ENCODE measurements around the gene MTCH2. TPM values are rescaled to one million over a fixed set of nuclear protein-coding genes. Genes with fewer than 3 reads are reported as not detected.
"Not testable (repeated sequence)": the region's sequence is repeated elsewhere in the genome, so short reads cannot be mapped to it uniquely, and the experiment has no call there.

The MTCH2 gene
- polyA plus RNA-seq, 2 donors: 30.5 to 85.7 TPM

GRCh38 chr11:47668665-47669064, 26.3 kb upstream of the MTCH2 start:
- no peaks in the 10 kb centered on the region for H3K27me3 ChIP-seq (ENCODE audit: control insufficient read depth in 1 of 2, insufficient read depth in 2 of 2, low read length in 2 of 2)
- H3K4me3 ChIP-seq (ENCODE audit: low read depth in 1 of 2, low read length in 2 of 2): no peak overlapping the region
- no peaks in the 10 kb centered on the region for H3K9me3 ChIP-seq (ENCODE audit: control insufficient read depth in 2 of 2, insufficient read depth in 1 of 2, low read depth in 1 of 2, low read length in 1 of 2)
- no peaks in the 10 kb centered on the region for H3K4me1 ChIP-seq (ENCODE audit: control insufficient read depth in 2 of 2, insufficient read depth in 2 of 2, low read length in 1 of 2)
- H3K36me3 ChIP-seq (ENCODE audit: control insufficient read depth in 2 of 2, insufficient read depth in 2 of 2, low read length in 1 of 2): no peaks in the 10 kb centered on the region
- H3K27ac ChIP-seq (ENCODE audit: low read depth in 2 of 2, low read length in 1 of 2): no peak overlapping the region

GRCh38 chr11:47667555-47667954, 25.2 kb upstream of the MTCH2 start:
- Histone ChIP-seq H3K9me3 (ENCODE audit: control insufficient read depth in 2 of 2, insufficient read depth in 1 of 2, low read depth in 1 of 2, low read length in 1 of 2) (no peaks in the 10 kb centered on the region), H3K4me1 (ENCODE audit: control insufficient read depth in 2 of 2, insufficient read depth in 2 of 2, low read length in 1 of 2) (no peaks in the 10 kb centered on the region), H3K4me3 (ENCODE audit: low read depth in 1 of 2, low read length in 2 of 2) (no peak overlapping the region), H3K27me3 (ENCODE audit: control insufficient read depth in 1 of 2, insufficient read depth in 2 of 2, low read length in 2 of 2) (no peaks in the 10 kb centered on the region), H3K36me3 (ENCODE audit: control insufficient read depth in 2 of 2, insufficient read depth in 2 of 2, low read length in 1 of 2) (no peaks in the 10 kb centered on the region), H3K27ac (ENCODE audit: low read depth in 2 of 2, low read length in 1 of 2) (no peak overlapping the region)
- WGBS, 2 donors: 73 to 85% methylated on average over 2 of the region's 2 CpGs

- H3K36me3 ChIP-seq (ENCODE audit: control insufficient read depth in 2 of 2, insufficient read depth in 2 of 2, low read length in 1 of 2): no peaks in the 10 kb centered on the region
- no peak overlapping the region for H3K27ac ChIP-seq (ENCODE audit: low read depth in 2 of 2, low read length in 1 of 2)
- H3K27me3 ChIP-seq (ENCODE audit: control insufficient read depth in 1 of 2, insufficient read depth in 2 of 2, low read length in 2 of 2): no peaks in the 10 kb centered on the region
- H3K4me1 ChIP-seq (ENCODE audit: control insufficient read depth in 2 of 2, insufficient read depth in 2 of 2, low read length in 1 of 2): no peaks in the 10 kb centered on the region
- WGBS, 2 donors: 75 to 76% methylated on average over 4 of the region's 4 CpGs
- H3K9me3 ChIP-seq (ENCODE audit: control insufficient read depth in 2 of 2, insufficient read depth in 1 of 2, low read depth in 1 of 2, low read length in 1 of 2): no peaks in the 10 kb centered on the region
- H3K4me3 ChIP-seq (ENCODE audit: low read depth in 1 of 2, low read length in 2 of 2): no peak overlapping the region
Measured at GRCh38 chr11:47667135-47667534, 24.8 kb upstream of the MTCH2 start.

- not testable (repeated sequence) for H3K9me3 ChIP-seq (ENCODE audit: control insufficient read depth in 2 of 2, insufficient read depth in 1 of 2, low read depth in 1 of 2, low read length in 1 of 2); H3K27ac ChIP-seq (ENCODE audit: low read depth in 2 of 2, low read length in 1 of 2); H3K4me3 ChIP-seq (ENCODE audit: low read depth in 1 of 2, low read length in 2 of 2); H3K27me3 ChIP-seq (ENCODE audit: control insufficient read depth in 1 of 2, insufficient read depth in 2 of 2, low read length in 2 of 2); H3K4me1 ChIP-seq (ENCODE audit: control insufficient read depth in 2 of 2, insufficient read depth in 2 of 2, low read length in 1 of 2); H3K36me3 ChIP-seq (ENCODE audit: control insufficient read depth in 2 of 2, insufficient read depth in 2 of 2, low read length in 1 of 2)
- 90 to 91% methylated on average over 4 of the region's 4 CpGs for WGBS, 2 donors
Measured at GRCh38 chr11:47664936-47665335, 22.6 kb upstream of the MTCH2 start.

GRCh38 chr11:47661245-47661644, 18.9 kb upstream of the MTCH2 start:
- Histone ChIP-seq H3K27me3 (ENCODE audit: control insufficient read depth in 1 of 2, insufficient read depth in 2 of 2, low read length in 2 of 2) (no peaks in the 10 kb centered on the region), H3K9me3 (ENCODE audit: control insufficient read depth in 2 of 2, insufficient read depth in 1 of 2, low read depth in 1 of 2, low read length in 1 of 2) (no peaks in the 10 kb centered on the region), H3K27ac (ENCODE audit: low read depth in 2 of 2, low read length in 1 of 2) (no peak overlapping the region), H3K4me1 (ENCODE audit: control insufficient read depth in 2 of 2, insufficient read depth in 2 of 2, low read length in 1 of 2) (no peaks in the 10 kb centered on the region), H3K4me3 (ENCODE audit: low read depth in 1 of 2, low read length in 2 of 2) (no peak overlapping the region), H3K36me3 (ENCODE audit: control insufficient read depth in 2 of 2, insufficient read depth in 2 of 2, low read length in 1 of 2) (no peaks in the 10 kb centered on the region)
- WGBS, 2 donors: 95 to 99% methylated on average over 2 of the region's 2 CpGs

- H3K36me3 ChIP-seq (ENCODE audit: control insufficient read depth in 2 of 2, insufficient read depth in 2 of 2, low read length in 1 of 2): no peaks in the 10 kb centered on the region
- H3K27me3 ChIP-seq (ENCODE audit: control insufficient read depth in 1 of 2, insufficient read depth in 2 of 2, low read length in 2 of 2): no peaks in the 10 kb centered on the region
- H3K4me1 ChIP-seq (ENCODE audit: control insufficient read depth in 2 of 2, insufficient read depth in 2 of 2, low read length in 1 of 2): no peaks in the 10 kb centered on the region
- WGBS, 2 donors: 76% methylated on average over 4 of the region's 4 CpGs
- no peak overlapping the region for H3K4me3 ChIP-seq (ENCODE audit: low read depth in 1 of 2, low read length in 2 of 2)
- H3K9me3 ChIP-seq (ENCODE audit: control insufficient read depth in 2 of 2, insufficient read depth in 1 of 2, low read depth in 1 of 2, low read length in 1 of 2): no peaks in the 10 kb centered on the region
- H3K27ac ChIP-seq (ENCODE audit: low read depth in 2 of 2, low read length in 1 of 2): no peak overlapping the region
Measured at GRCh38 chr11:47659276-47659675, 16.9 kb upstream of the MTCH2 start.

GRCh38 chr11:47656260-47656885, 14.0 kb upstream of the MTCH2 start:
- Histone ChIP-seq H3K36me3 (ENCODE audit: control insufficient read depth in 2 of 2, insufficient read depth in 2 of 2, low read length in 1 of 2) (no peaks in the 10 kb centered on the region), H3K27ac (ENCODE audit: low read depth in 2 of 2, low read length in 1 of 2) (no peak overlapping the region), H3K4me3 (ENCODE audit: low read depth in 1 of 2, low read length in 2 of 2) (no peak overlapping the region), H3K27me3 (ENCODE audit: control insufficient read depth in 1 of 2, insufficient read depth in 2 of 2, low read length in 2 of 2) (no peaks in the 10 kb centered on the region), H3K9me3 (ENCODE audit: control insufficient read depth in 2 of 2, insufficient read depth in 1 of 2, low read depth in 1 of 2, low read length in 1 of 2) (no peaks in the 10 kb centered on the region), H3K4me1 (ENCODE audit: control insufficient read depth in 2 of 2, insufficient read depth in 2 of 2, low read length in 1 of 2) (no peaks in the 10 kb centered on the region)
- WGBS, 2 donors: 71 to 80% methylated on average over 6 of the region's 6 CpGs

- Histone ChIP-seq H3K4me3 (ENCODE audit: low read depth in 1 of 2, low read length in 2 of 2) (no peak overlapping the region), H3K9me3 (ENCODE audit: control insufficient read depth in 2 of 2, insufficient read depth in 1 of 2, low read depth in 1 of 2, low read length in 1 of 2) (no peaks in the 10 kb centered on the region)
- WGBS, 2 donors: 91 to 95% methylated on average over 5 of the region's 5 CpGs
Measured at GRCh38 chr11:47651818-47652469, 9.6 kb upstream of the MTCH2 start.

GRCh38 chr11:47649276-47649675, 6.9 kb upstream of the MTCH2 start:
- Histone ChIP-seq H3K27ac (ENCODE audit: low read depth in 2 of 2, low read length in 1 of 2) (no peak overlapping the region), H3K9me3 (ENCODE audit: control insufficient read depth in 2 of 2, insufficient read depth in 1 of 2, low read depth in 1 of 2, low read length in 1 of 2) (no peaks in the 10 kb centered on the region), H3K36me3 (ENCODE audit: control insufficient read depth in 2 of 2, insufficient read depth in 2 of 2, low read length in 1 of 2) (no peaks in the 10 kb centered on the region), H3K4me3 (ENCODE audit: low read depth in 1 of 2, low read length in 2 of 2) (no peak overlapping the region), H3K27me3 (ENCODE audit: control insufficient read depth in 1 of 2, insufficient read depth in 2 of 2, low read length in 2 of 2) (no peaks in the 10 kb centered on the region), H3K4me1 (ENCODE audit: control insufficient read depth in 2 of 2, insufficient read depth in 2 of 2, low read length in 1 of 2) (no peaks in the 10 kb centered on the region)
- 69% methylated on average over 3 of the region's 3 CpGs for WGBS, 2 donors

More at GRCh38 chr11:47651818-47652469, 9.6 kb upstream of the MTCH2 start:
- Histone ChIP-seq H3K27ac (ENCODE audit: low read depth in 2 of 2, low read length in 1 of 2) (no peak overlapping the region), H3K4me1 (ENCODE audit: control insufficient read depth in 2 of 2, insufficient read depth in 2 of 2, low read length in 1 of 2) (no peaks in the 10 kb centered on the region), H3K36me3 (ENCODE audit: control insufficient read depth in 2 of 2, insufficient read depth in 2 of 2, low read length in 1 of 2) (no peaks in the 10 kb centered on the region), H3K27me3 (ENCODE audit: control insufficient read depth in 1 of 2, insufficient read depth in 2 of 2, low read length in 2 of 2) (no peaks in the 10 kb centered on the region)

- Histone ChIP-seq H3K36me3 (ENCODE audit: control insufficient read depth in 2 of 2, insufficient read depth in 2 of 2, low read length in 1 of 2) (no peaks in the 10 kb centered on the region), H3K4me3 (ENCODE audit: low read depth in 1 of 2, low read length in 2 of 2) (no peak overlapping the region), H3K27me3 (ENCODE audit: control insufficient read depth in 1 of 2, insufficient read depth in 2 of 2, low read length in 2 of 2) (no peaks in the 10 kb centered on the region), H3K27ac (ENCODE audit: low read depth in 2 of 2, low read length in 1 of 2) (no peak overlapping the region), H3K4me1 (ENCODE audit: control insufficient read depth in 2 of 2, insufficient read depth in 2 of 2, low read length in 1 of 2) (peaks cover under 1% of the 10 kb centered on the region in 2 donors), H3K9me3 (ENCODE audit: control insufficient read depth in 2 of 2, insufficient read depth in 1 of 2, low read depth in 1 of 2, low read length in 1 of 2) (no peaks in the 10 kb centered on the region)
- WGBS, 2 donors: 90 to 94% methylated on average over 6 of the region's 6 CpGs
Measured at GRCh38 chr11:47646019-47646418, 3.7 kb upstream of the MTCH2 start.
